ENCODE results near the gene EHMT1.
"Not testable (repeated sequence)": the region's sequence is repeated elsewhere in the genome, so short reads cannot be mapped to it uniquely, and the experiment has no call there.

The EHMT1 gene

GRCh38 chr9:137757613-137758029 is 138.8 kb downstream of the EHMT1 start:
- DNase-seq (ENCODE audit: low read depth in 2 of 2, low spot score in 1 of 2), result no peak

DNA sequence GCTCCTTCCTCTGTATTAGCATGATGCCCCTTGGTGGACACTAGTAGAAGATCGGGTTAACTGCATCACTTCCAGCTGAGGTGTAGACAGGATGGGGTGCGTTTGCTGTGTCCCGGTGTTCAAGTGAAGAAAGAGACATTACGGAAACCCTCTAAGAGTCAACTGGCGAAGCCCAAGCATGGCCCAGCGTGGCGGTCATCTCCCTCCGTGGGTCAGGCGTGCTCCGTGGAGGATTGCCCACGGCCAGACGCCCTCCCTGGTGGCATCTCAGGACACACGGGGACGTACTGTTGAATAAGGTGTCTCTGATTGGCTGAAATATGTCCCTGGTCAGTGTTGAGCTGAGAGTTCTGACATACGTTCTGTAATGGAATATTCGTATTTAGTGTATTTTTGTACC is 139.3 kb downstream of the EHMT1 start:
- DNase-seq (ENCODE audit: low read depth in 2 of 2, low spot score in 1 of 2), result no peak

- DNase-seq (ENCODE audit: low read depth in 2 of 2, low spot score in 1 of 2), result no peak
Observed at GRCh38 chr9:137759117-137759516, 140.3 kb downstream of the EHMT1 start.

GRCh38 chr9:137759649-137760321 is 141.0 kb downstream of the EHMT1 start:
- no peak for DNase-seq (ENCODE audit: low read depth in 2 of 2, low spot score in 1 of 2)

GRCh38 chr9:137760426-137760825 is 141.6 kb downstream of the EHMT1 start:
- no peak for DNase-seq (ENCODE audit: low read depth in 2 of 2, low spot score in 1 of 2)

GRCh38 chr9:137761032-137761431 is 142.2 kb downstream of the EHMT1 start:
- DNase-seq (ENCODE audit: low read depth in 2 of 2, low spot score in 1 of 2), result no peak

DNA sequence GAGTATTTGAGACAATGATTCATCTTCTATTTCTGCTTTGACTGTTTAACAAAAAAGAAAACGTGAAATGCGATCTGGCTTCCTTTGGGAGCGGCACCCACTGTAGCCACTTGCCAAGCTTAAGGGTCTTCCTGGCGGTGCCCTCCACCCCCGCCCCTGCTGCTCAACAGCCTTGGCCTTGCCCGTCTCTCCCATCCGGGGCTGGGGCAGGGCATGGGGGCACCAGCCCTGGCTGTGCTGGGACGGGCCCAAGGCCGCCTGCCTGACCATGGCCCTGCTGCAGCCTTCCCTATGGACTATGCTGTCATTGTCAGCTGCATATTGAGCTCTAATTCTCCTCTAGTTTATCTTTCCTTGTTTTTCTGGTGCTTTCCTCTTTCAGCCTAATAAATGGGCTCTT is 143.0 kb downstream of the EHMT1 start:
- no peak for DNase-seq (ENCODE audit: low read depth in 2 of 2, low spot score in 1 of 2)

- DNase-seq (ENCODE audit: low read depth in 2 of 2, low spot score in 1 of 2), result no peak
Observed at GRCh38 chr9:137762414-137763061, 143.7 kb downstream of the EHMT1 start.

- DNase-seq (ENCODE audit: low read depth in 2 of 2, low spot score in 1 of 2), result no peak
Observed at GRCh38 chr9:137763271-137763955, 144.6 kb downstream of the EHMT1 start.

DNA sequence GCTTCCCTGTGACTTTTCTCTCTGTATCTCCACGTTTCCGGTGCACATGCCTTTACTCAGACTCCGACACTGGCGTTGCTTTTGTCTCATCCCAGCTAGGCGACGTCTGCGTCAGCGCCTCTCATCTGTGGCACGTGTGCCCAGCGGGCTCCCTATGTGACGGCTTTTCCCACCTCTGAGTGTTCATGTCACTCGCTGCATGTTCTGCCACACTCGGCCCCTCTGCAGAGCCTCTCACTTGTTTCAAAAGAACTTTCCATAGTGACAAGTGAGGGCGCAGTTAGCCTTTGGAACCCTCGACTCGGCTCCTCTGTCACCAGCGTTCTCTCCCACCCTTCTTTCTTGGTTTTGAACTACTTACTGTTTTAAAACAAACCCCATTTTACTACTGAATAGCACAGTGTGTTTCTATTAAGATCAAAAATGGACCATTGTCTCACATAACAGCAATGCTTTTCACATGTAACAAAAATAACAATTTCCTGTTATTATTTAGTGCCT is 145.4 kb downstream of the EHMT1 start:
- DNase-seq (ENCODE audit: low read depth in 2 of 2, low spot score in 1 of 2), result no peak

GRCh38 chr9:137764981-137765380 is 146.2 kb downstream of the EHMT1 start:
- no peak for DNase-seq (ENCODE audit: low read depth in 2 of 2, low spot score in 1 of 2)

DNA sequence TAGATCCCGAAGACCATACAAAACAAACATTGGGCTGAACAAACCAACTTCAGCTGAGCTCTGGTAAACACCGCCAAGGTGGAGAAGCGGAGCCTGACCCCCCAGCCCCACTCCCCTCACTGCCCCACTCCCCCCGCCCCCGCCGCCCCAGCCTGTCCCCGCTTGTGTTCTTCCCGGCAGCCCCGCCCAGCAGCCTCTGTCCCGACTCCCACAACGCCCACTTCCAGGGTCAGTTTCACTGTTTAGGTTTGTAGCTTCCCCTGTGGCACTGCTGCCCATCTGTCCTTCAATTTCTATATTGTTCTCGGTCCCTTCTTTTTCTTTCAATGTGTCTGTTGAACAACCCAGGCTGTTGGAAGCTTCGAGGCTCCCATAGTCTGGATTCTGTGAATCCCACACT is 146.7 kb downstream of the EHMT1 start:
- DNase-seq (ENCODE audit: low read depth in 2 of 2, low spot score in 1 of 2), result no peak

GRCh38 chr9:137771580-137771979 is 152.8 kb downstream of the EHMT1 start:
- no peak for DNase-seq (ENCODE audit: low read depth in 2 of 2, low spot score in 1 of 2)

GRCh38 chr9:137772281-137772873 is 153.6 kb downstream of the EHMT1 start:
- no peak for DNase-seq (ENCODE audit: low read depth in 2 of 2, low spot score in 1 of 2)

GRCh38 chr9:137774775-137775386 is 156.1 kb downstream of the EHMT1 start:
- no peak for DNase-seq (ENCODE audit: low read depth in 2 of 2, low spot score in 1 of 2)

DNA sequence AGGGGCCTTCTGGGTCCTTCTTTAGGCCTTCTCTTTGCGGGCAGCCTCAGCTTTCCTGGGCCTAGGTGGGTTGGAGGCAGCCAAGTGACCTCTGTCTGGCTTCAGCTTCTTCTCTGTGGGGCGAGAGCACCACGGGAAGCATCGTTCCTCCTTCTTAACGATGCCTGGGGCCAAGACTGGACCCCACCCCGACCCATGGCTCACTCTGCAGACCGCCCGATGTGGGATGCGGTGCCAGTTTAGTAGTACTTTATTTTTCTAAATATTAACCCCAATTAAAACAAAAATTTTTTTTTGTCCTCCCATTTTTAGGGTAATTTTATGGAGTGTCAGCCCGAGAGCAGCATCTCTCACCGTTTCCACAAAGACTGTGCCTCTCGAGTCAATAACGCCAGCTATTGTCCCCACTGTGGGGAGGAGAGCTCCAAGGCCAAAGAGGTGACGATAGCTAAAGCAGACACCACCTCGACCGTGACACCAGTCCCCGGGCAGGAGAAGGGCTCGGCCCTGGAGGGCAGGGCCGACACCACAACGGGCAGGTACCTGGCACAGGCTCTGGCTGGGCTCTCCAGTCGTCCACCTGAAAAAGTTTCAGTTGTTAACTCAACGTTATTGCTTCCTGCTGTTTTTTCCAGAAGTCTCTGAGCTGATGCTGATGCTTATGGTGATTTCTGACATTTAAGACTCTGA is 157.6 kb downstream of the EHMT1 start:
- no peak for DNase-seq (ENCODE audit: low read depth in 2 of 2, low spot score in 1 of 2)

DNA sequence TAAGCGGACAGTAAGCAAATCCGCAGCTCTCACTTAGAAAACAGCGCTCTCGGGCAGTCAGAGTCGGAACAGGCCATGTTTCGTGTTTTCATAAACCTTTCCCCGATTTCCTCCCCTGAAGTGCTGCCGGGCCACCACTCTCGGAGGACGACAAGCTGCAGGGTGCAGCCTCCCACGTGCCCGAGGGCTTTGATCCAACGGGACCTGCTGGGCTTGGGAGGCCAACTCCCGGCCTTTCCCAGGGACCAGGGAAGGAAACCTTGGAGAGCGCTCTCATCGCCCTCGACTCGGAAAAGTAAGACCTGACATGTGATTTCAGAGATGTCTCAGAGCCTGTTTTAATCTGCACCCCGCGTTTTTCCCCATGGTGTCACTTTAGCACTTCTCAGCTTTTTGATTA is 159.0 kb downstream of the EHMT1 start:
- DNase-seq (ENCODE audit: low read depth in 2 of 2, low spot score in 1 of 2), result no peak

DNA sequence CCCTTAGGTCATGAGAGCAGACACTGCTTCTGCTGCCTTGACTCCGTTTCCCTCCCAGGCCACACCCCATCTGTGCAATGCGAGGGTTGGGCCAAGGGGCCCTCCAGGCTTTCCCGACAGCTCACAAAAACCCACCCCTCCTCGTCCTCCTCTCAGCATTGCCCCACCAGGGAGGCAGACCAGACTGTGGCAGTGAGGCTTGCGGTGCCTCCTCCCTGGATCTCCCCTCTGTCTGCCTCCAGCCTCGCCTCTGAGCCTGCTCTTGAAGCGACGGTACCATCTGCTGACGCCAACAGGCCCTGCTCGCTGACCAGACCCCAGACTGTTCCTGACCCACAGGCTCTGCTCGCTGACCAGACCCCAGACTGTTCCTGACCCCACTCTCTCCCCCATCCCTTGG is 159.5 kb downstream of the EHMT1 start:
- no peak for DNase-seq (ENCODE audit: low read depth in 2 of 2, low spot score in 1 of 2)

GRCh38 chr9:137778914-137779313 is 160.1 kb downstream of the EHMT1 start:
- DNase-seq (ENCODE audit: low read depth in 2 of 2, low spot score in 1 of 2), result no peak

DNA sequence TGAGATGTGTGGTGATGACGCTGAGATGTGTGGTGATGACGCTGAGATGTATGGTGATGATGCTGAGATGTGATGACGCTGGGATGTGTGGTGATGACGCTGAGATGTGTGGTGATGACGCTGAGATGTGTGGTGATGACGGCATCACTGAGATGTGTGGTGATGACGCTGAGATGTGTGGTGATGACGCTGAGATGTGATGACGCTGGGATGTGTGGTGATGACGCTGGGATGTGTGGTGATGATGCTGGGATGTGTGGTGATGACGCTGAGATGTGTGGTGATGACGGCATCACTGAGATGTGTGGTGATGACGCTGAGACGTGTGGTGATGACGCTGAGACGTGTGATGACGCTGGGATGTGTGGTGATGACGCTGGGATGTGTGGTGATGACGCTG is 161.2 kb downstream of the EHMT1 start:
- DNase-seq (ENCODE audit: low read depth in 2 of 2, low spot score in 1 of 2), result not testable (repeated sequence)
